ENCODE results near the gene AMFR. TPM values are rescaled to one million over a fixed set of nuclear protein-coding genes. Genes with fewer than 3 reads are reported as not detected.

AMFR gene
- total RNA-seq, 2 experiments from 2014 or later: 50.0 to 55.5 TPM

- peaks cover 36% of the 10 kb centered on the region for H3K4me1 Mint-ChIP-seq
- peak overlapping the region; percentile 95 for H3K4me3 Mint-ChIP-seq
- ATAC-seq (ENCODE audit: low read depth) (peak; percentile 35), DNase-seq (no peak)
- H3K9me3 Mint-ChIP-seq: no peaks in the 10 kb centered on the region
- POLR2A ChIA-PET: interaction anchor here (1.0 to 1.4 kb wide), 3 partner anchors 26 to 157 kb away, joined by 3 to 8 read pairs (median 7); partner anchors contain the start of gene MT2A
- no peaks in the 10 kb centered on the region for H3K27me3 Mint-ChIP-seq
- H3K36me3 Mint-ChIP-seq: peaks cover 19% of the 10 kb centered on the region
- peak overlapping the region; percentile 91 for H3K27ac Mint-ChIP-seq
Measured at GRCh38 chr16:56450275-56450985, 25.1 kb upstream of the AMFR start.

DNA sequence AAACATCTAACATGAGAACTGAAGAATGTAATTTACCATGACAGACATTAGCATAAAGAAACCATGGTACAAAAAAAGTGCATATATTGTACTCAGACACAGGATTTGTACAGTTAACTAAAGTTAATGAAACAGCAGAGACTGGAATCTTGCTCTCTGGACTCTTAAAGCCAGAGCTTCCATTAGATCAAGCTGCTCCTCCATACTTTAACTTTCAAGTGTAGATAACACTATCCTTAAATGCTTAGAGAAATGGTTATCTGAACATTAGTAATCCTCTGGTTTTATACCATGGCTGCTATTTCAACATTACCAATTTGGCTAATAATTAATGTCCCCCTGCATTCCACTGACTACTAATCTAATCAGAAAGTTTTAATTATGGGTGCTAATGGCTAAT, 22.7 kb upstream of the AMFR start:
- no peaks in the 10 kb centered on the region for H3K27me3 Mint-ChIP-seq
- no peaks in the 10 kb centered on the region for H3K9me3 Mint-ChIP-seq
- peaks cover 33% of the 10 kb centered on the region for H3K4me1 Mint-ChIP-seq
- peaks cover 15% of the 10 kb centered on the region for H3K36me3 Mint-ChIP-seq
- peak overlapping the region; percentile 20 for H3K4me3 Mint-ChIP-seq
- peak overlapping the region; percentile 40 for H3K27ac Mint-ChIP-seq
- ATAC-seq (ENCODE audit: low read depth) (no peak), DNase-seq (no peak)
- POLR2A ChIA-PET: no interaction called here

DNA sequence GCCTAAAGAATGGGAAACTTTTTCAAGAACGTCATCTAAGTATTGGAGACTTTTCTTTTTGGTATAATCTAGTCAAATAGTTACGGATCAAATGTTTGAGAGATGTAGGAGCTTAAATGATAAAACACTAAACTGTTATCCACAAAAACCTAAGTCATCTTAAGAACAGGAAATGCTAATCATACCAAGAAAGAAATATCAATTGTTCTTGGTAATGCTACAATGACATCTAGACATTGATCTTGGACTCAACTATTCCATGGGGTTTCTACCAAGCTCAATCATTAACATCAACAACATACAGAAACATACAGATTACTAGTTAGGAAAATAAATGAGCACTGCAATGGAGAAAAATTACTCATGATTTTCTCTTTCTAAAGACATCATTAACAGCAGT, 21.9 kb upstream of the AMFR start:
- H3K4me1 Mint-ChIP-seq: peaks cover 27% of the 10 kb centered on the region
- POLR2A ChIA-PET: no interaction called here
- no peak overlapping the region for H3K27ac Mint-ChIP-seq
- peaks cover 15% of the 10 kb centered on the region for H3K36me3 Mint-ChIP-seq
- DNase-seq (no peak), ATAC-seq (ENCODE audit: low read depth) (no peak)
- no peaks in the 10 kb centered on the region for H3K9me3 Mint-ChIP-seq
- H3K27me3 Mint-ChIP-seq: no peaks in the 10 kb centered on the region
- H3K4me3 Mint-ChIP-seq: no peak overlapping the region

DNA sequence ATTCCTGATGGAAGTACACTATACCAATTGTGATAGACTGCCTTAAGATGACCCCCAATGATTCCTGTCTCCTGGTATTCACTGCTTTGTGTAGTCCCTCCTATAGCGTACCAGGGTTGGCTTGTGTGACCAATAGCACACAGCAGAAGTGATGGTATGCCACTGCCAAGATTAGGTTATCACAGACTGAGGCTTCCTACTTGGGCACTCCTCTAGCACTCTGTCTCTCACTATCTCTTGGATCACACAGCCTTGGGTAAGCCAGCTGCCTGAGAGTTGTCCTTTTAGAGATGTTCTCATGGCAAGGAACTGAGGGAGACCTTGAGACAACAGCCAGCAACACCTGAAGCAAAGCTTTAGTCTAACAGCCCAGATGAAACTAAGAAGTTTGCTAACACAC, 12.7 kb upstream of the AMFR start:
- Mint-ChIP-seq H3K36me3 (peaks cover 32% of the 10 kb centered on the region), H3K9me3 (no peaks in the 10 kb centered on the region), H3K4me3 (no peak overlapping the region), H3K27ac (no peak overlapping the region), H3K27me3 (no peaks in the 10 kb centered on the region), H3K4me1 (peaks cover 6% of the 10 kb centered on the region)
- DNase-seq (no peak), ATAC-seq (ENCODE audit: low read depth) (no peak)
- POLR2A ChIA-PET: no interaction called here

GRCh38 chr16:56436258-56436657, 10.9 kb upstream of the AMFR start:
- no peak overlapping the region for H3K27ac Mint-ChIP-seq

GRCh38 chr16:56428091-56428490, 2.7 kb upstream of the AMFR start:
- H3K9me3 Mint-ChIP-seq: no peaks in the 10 kb centered on the region
- H3K27me3 Mint-ChIP-seq: no peaks in the 10 kb centered on the region
- H3K4me1 Mint-ChIP-seq: peaks cover 13% of the 10 kb centered on the region
- POLR2A ChIA-PET: no interaction called here
- no peak for DNase-seq
- H3K36me3 Mint-ChIP-seq: peaks cover 25% of the 10 kb centered on the region
- H3K27ac Mint-ChIP-seq: no peak overlapping the region
- no peak for ATAC-seq (ENCODE audit: low read depth)
- H3K4me3 Mint-ChIP-seq: no peak overlapping the region

More at GRCh38 chr16:56436258-56436657, 10.9 kb upstream of the AMFR start:
- H3K4me3 Mint-ChIP-seq: no peak overlapping the region
- no peaks in the 10 kb centered on the region for H3K27me3 Mint-ChIP-seq
- H3K9me3 Mint-ChIP-seq: no peaks in the 10 kb centered on the region
- POLR2A ChIA-PET: no interaction called here
- DNase-seq (no peak), ATAC-seq (ENCODE audit: low read depth) (no peak)
- peaks cover 5% of the 10 kb centered on the region for H3K4me1 Mint-ChIP-seq
- peaks cover 32% of the 10 kb centered on the region for H3K36me3 Mint-ChIP-seq

DNA sequence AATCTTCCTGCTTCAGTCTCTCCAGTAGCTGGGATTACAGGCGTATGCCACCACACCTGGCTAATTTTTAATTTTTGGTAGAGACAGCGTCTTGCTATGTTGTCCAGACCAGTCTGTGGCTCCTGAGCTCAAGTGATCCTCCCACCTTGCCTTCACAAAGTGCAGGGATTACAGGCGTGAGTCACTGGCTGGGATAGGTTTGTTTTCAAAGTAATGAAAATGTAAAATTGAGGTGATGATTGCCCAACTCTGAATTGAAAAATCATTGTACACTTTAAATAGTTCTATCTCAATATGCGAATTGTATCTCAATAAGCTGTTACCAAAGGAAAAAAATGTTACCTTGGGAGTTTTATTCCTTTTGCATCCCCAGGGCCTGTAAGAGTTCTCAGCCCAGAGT, 1.2 kb upstream of the AMFR start:
- no peak overlapping the region for H3K27ac Mint-ChIP-seq
- H3K36me3 Mint-ChIP-seq: peaks cover 18% of the 10 kb centered on the region
- ATAC-seq (ENCODE audit: low read depth) (no peak), DNase-seq (no peak)
- peaks cover 24% of the 10 kb centered on the region for H3K4me1 Mint-ChIP-seq
- no peaks in the 10 kb centered on the region for H3K9me3 Mint-ChIP-seq
- H3K4me3 Mint-ChIP-seq: peak overlapping the region; percentile 65
- POLR2A ChIA-PET: no interaction called here
- no peaks in the 10 kb centered on the region for H3K27me3 Mint-ChIP-seq

GRCh38 chr16:56424791-56425438, 430 bp downstream of the AMFR start:
- H3K9me3 Mint-ChIP-seq: no peaks in the 10 kb centered on the region
- DNase-seq (no peak), ATAC-seq (ENCODE audit: low read depth) (peak; percentile 59)
- no peak overlapping the region for H3K27ac Mint-ChIP-seq
- peak overlapping the region; percentile 96 for H3K4me3 Mint-ChIP-seq
- no peaks in the 10 kb centered on the region for H3K27me3 Mint-ChIP-seq
- POLR2A ChIA-PET: interaction anchor here (2.0 kb wide), 1 partner anchor 26 kb away, joined by 7 read pairs; the partner anchor contains the start of genes NUDT21 and OGFOD1
- H3K36me3 Mint-ChIP-seq: peaks cover 13% of the 10 kb centered on the region
- peaks cover 28% of the 10 kb centered on the region for H3K4me1 Mint-ChIP-seq

GRCh38 chr16:56424404-56424764, 961 bp downstream of the AMFR start:
- H3K4me3 Mint-ChIP-seq: peak overlapping the region; percentile 96
- no peak for DNase-seq
- peaks cover 12% of the 10 kb centered on the region for H3K36me3 Mint-ChIP-seq
- POLR2A ChIA-PET: interaction anchor here (2.0 kb wide), 1 partner anchor 27 kb away, joined by 7 read pairs; the partner anchor contains the start of genes NUDT21 and OGFOD1
- peak overlapping the region; percentile 85 for H3K27ac Mint-ChIP-seq
- H3K4me1 Mint-ChIP-seq: peaks cover 28% of the 10 kb centered on the region
- no peaks in the 10 kb centered on the region for H3K27me3 Mint-ChIP-seq
- H3K9me3 Mint-ChIP-seq: no peaks in the 10 kb centered on the region
- no peak for ATAC-seq (ENCODE audit: low read depth)

- Mint-ChIP-seq H3K36me3 (peaks cover 10% of the 10 kb centered on the region), H3K27me3 (no peaks in the 10 kb centered on the region), H3K9me3 (no peaks in the 10 kb centered on the region), H3K4me3 (peak overlapping the region; percentile 96), H3K4me1 (peaks cover 28% of the 10 kb centered on the region), H3K27ac (peak overlapping the region; percentile 85)
- POLR2A ChIA-PET: interaction anchor here (2.0 kb wide), 1 partner anchor 27 kb away, joined by 7 read pairs; the partner anchor contains the start of genes NUDT21 and OGFOD1
- no peak for DNase-seq
- ATAC-seq (ENCODE audit: low read depth): no peak
Measured at GRCh38 chr16:56423584-56424403, 1.6 kb downstream of the AMFR start.

DNA sequence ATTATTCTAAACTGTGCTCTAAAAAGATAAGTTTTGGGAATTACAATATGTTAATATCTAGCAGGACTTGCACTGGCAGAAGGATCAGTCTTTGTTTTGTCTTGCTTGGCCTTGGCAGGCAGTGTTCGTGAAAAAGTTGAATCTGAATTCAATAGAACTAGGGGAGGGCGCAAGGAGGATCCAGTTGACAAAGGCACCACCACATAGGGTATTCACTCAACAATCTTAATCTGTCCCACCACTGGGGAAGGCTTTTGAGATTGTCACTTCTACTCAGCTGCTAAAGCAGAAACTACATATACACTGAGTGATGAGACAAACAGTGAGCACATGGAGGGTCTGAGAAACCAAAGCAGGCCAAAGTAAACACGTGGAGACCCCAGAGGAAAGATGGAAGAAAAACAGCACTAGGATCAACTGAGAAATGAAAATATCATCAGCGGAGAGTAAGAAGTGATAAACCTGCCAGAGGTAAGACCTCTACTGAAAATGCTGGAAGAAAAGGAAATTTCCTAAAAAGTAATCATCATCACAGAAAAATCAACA, 2.4 kb downstream of the AMFR start:
- no peak for DNase-seq
- peaks cover 28% of the 10 kb centered on the region for H3K4me1 Mint-ChIP-seq
- peaks cover 9% of the 10 kb centered on the region for H3K36me3 Mint-ChIP-seq
- no peaks in the 10 kb centered on the region for H3K27me3 Mint-ChIP-seq
- H3K4me3 Mint-ChIP-seq: peak overlapping the region; percentile 34
- no peak for ATAC-seq (ENCODE audit: low read depth)
- POLR2A ChIA-PET: interaction anchor here (2.0 kb wide), 1 partner anchor 28 kb away, joined by 7 read pairs; the partner anchor contains the start of genes NUDT21 and OGFOD1
- no peak overlapping the region for H3K27ac Mint-ChIP-seq
- no peaks in the 10 kb centered on the region for H3K9me3 Mint-ChIP-seq

- no peaks in the 10 kb centered on the region for H3K9me3 Mint-ChIP-seq
- H3K27ac Mint-ChIP-seq: no peak overlapping the region
- H3K36me3 Mint-ChIP-seq: peaks cover 8% of the 10 kb centered on the region
- no peak overlapping the region for H3K4me3 Mint-ChIP-seq
- POLR2A ChIA-PET: no interaction called here
- no peaks in the 10 kb centered on the region for H3K27me3 Mint-ChIP-seq
- no peak for DNase-seq
- ATAC-seq (ENCODE audit: low read depth): no peak
- H3K4me1 Mint-ChIP-seq: peaks cover 28% of the 10 kb centered on the region
Measured at GRCh38 chr16:56421976-56422669, 3.2 kb downstream of the AMFR start.

DNA sequence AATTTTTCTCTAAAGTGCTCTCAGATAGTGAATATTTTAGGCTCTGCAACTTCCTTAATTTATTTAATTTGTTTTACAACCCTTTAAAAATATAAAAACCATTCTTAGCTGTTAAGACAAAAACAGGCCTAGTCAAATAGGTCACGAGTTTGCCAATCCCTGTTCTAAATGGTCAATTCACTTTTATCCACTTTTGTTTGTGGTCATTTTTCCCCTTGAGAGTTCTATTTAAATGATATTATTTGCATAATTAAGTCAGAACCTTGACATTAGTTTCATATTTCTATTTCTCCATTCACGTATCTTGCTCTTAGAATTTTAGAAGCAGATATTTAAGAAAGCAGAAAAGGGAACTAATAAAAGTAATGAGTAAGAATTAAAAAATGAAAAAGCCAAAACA, 4.0 kb downstream of the AMFR start:
- H3K9me3 Mint-ChIP-seq: no peaks in the 10 kb centered on the region
- H3K4me3 Mint-ChIP-seq: no peak overlapping the region
- POLR2A ChIA-PET: no interaction called here
- peaks cover 8% of the 10 kb centered on the region for H3K36me3 Mint-ChIP-seq
- no peak overlapping the region for H3K27ac Mint-ChIP-seq
- H3K27me3 Mint-ChIP-seq: no peaks in the 10 kb centered on the region
- ATAC-seq (ENCODE audit: low read depth) (no peak), DNase-seq (no peak)
- peaks cover 28% of the 10 kb centered on the region for H3K4me1 Mint-ChIP-seq

Measured in activated naive CD8-positive, alpha-beta T cell treated with anti-CD3 and anti-CD28 coated beads, Interleukin-2, amount 10 ng/mL, durations not matched to agents 7 days and 5 days (primary cell).